HepG2 (cell line): ENCODE data around the gene TCF25. TPM values are rescaled to one million over a fixed set of nuclear protein-coding genes. Genes with fewer than 3 reads are reported as not detected.

ENCODE experiments used
- MAX ChIP-seq: IDR thresholded peaks from 2 replicates; pipeline ENCODE4 v1.6.1; 2012; ENCODE audit warnings: inconsistent platforms
- YY1 ChIP-seq: IDR thresholded peaks from 2 replicates; pipeline ENCODE4 v1.6.1; 2011; ENCODE audit warnings: low read length, low read depth, moderate library complexity, mild to moderate bottlenecking; ENCODE audit not compliant: insufficient read depth, insufficient replicate concordance
- ZBED4 ChIP-seq: sonication (generic); formaldehyde crosslinking; IDR thresholded peaks from 2 replicates; pipeline ENCODE4 v1.4.0; 2020; ENCODE audit warnings: missing genetic modification reagents, borderline replicate concordance
- ZBTB3 ChIP-seq: sonication (generic); formaldehyde crosslinking; IDR thresholded peaks from 2 replicates; pipeline ENCODE4 v1.4.0; 2020; ENCODE audit warnings: low read depth, mild to moderate bottlenecking, moderate library complexity, missing genetic modification reagents, borderline replicate concordance
- ZFP91 ChIP-seq: sonication (generic); formaldehyde crosslinking; IDR thresholded peaks from 2 replicates; pipeline ENCODE4 v1.9.0; 2022; ENCODE audit warnings: missing genetic modification reagents, mild to moderate bottlenecking, borderline replicate concordance
- ZNF124 ChIP-seq: sonication (generic); formaldehyde crosslinking; IDR thresholded peaks from 2 replicates; pipeline ENCODE4 v1.4.0; 2020; ENCODE audit warnings: missing genetic modification reagents
- ZNF263 ChIP-seq: sonication (generic); formaldehyde crosslinking; IDR thresholded peaks from 2 replicates; pipeline ENCODE4 v1.4.0; 2020; ENCODE audit warnings: missing genetic modification reagents
- ZNF318 ChIP-seq: sonication (generic); formaldehyde crosslinking; IDR thresholded peaks from 2 replicates; pipeline ENCODE4 v1.4.0; 2020; ENCODE audit warnings: mild to moderate bottlenecking, missing genetic modification reagents
- ZNF678 ChIP-seq: sonication (generic); formaldehyde crosslinking; IDR thresholded peaks from 2 replicates; pipeline ENCODE4 v1.4.0; 2020; ENCODE audit warnings: mild to moderate bottlenecking, missing genetic modification reagents
- ZXDC ChIP-seq: sonication (generic); formaldehyde crosslinking; IDR thresholded peaks from 2 replicates; pipeline ENCODE4 v1.5.0; 2020; ENCODE audit warnings: mild to moderate bottlenecking, missing genetic modification reagents
- polyA plus RNA-seq, 8 experiments: library from polyadenylated mRNA; depleted of rRNA in 3 of 8; stranded (reverse) in 7 of 8; unstranded in 1 of 8; fragments of >200 nt; fragmentation: Illumina TruSeq in 4 of 8; extraction: Trizol in 4 of 8; gene quantifications; 2 replicates each; pipeline versions ENCODE4 v1.2.1 to v1.2.3, GENCODE V29; 2011 to 2016; ENCODE audit warnings: low read depth in 4 of 8, missing spikeins in 1 of 8, mixed read lengths in 1 of 8; ENCODE audit not compliant: insufficient read depth in 1 of 8
- total RNA-seq, 5 experiments: library from RNA; depleted of rRNA; stranded (reverse); fragments of >200 nt; fragmentation: Illumina TruSeq; extraction: Trizol; gene quantifications; 2 replicates each; pipeline ENCODE4 v1.2.3, GENCODE V29; 2016; ENCODE audit warnings: low read depth in 1 of 5

The TCF25 gene
- total and polyA plus RNA-seq, 2 of the 13 experiments (the other 11 are each of a cell fraction or from before 2014, with no cell fraction given), result 138 to 206 TPM

- peak; percentile 53; the same call in 1 of the 2 replicates for TF ChIP-seq ZBED4 (CRISPR knock-in tag)
- TF ChIP-seq MAX, result no peak
- TF ChIP-seq ZFP91, result peak; percentile 55; the same call in 1 of the 2 replicates
- 0 out of 2 replicates have a peak, but pooled peaks have one; percentile 4 for TF ChIP-seq ZNF318 (CRISPR knock-in tag)
- no peak for TF ChIP-seq ZBTB3
- TF ChIP-seq YY1, result peak; percentile 64
- TF ChIP-seq ZNF678 (CRISPR knock-in tag), result no peak
- peak; percentile 39; the same call in 1 of the 2 replicates for TF ChIP-seq ZNF124 (CRISPR knock-in tag)
- TF ChIP-seq ZXDC (CRISPR knock-in tag), result peak; percentile 43; the same call in 1 of the 2 replicates
- TF ChIP-seq ZNF263 (CRISPR knock-in tag), result no peak
Observed at GRCh38 chr16:89921702-89922476, 48.5 kb downstream of the TCF25 start (continued).
